ENCODE results near the gene SH3BGRL3.
"Not testable (repeated sequence)": the region's sequence is repeated elsewhere in the genome, so short reads cannot be mapped to it uniquely, and the experiment has no call there.

SH3BGRL3 gene

DNA sequence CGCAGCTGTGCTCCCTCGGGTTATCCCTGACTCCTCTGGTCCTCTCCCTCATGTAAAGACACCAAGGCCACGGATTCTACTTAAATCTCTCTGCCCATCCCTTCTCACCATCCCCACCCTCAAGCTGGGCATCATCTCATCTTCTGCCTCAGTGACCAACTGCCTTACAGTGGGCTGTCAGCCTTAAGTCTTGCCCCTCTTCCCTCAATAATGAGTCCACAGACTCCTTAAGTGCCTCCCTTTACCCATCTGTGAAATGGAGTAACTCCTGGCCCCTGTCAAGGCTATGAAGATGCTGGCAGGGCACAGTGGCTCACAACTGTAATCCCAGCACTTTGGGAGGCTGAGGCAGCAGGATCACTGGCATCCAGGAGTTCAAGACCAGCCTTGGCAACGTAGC, 12.1 kb downstream of the SH3BGRL3 start:
- no peak for DNase-seq

DNA sequence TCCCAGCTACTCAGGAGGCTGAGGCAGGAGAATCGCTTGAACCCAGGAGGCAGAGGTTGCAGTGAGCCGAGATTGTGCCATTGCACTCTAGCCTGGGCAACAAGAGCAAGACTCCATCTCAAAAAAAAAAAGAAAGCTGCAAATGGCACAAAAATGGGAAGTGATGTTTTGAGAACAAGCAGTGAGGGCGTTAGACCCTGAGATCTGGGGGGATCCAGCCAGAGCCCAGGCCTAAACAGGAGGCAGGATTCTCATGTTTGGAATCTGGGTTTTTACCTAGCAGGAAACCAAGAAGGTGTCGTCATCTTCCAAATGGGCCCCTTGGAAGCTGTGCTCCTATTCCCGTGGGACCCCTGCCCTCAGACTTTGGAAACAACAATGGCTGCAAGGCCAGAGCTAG, 12.8 kb downstream of the SH3BGRL3 start:
- DNase-seq = not testable (repeated sequence)

DNA sequence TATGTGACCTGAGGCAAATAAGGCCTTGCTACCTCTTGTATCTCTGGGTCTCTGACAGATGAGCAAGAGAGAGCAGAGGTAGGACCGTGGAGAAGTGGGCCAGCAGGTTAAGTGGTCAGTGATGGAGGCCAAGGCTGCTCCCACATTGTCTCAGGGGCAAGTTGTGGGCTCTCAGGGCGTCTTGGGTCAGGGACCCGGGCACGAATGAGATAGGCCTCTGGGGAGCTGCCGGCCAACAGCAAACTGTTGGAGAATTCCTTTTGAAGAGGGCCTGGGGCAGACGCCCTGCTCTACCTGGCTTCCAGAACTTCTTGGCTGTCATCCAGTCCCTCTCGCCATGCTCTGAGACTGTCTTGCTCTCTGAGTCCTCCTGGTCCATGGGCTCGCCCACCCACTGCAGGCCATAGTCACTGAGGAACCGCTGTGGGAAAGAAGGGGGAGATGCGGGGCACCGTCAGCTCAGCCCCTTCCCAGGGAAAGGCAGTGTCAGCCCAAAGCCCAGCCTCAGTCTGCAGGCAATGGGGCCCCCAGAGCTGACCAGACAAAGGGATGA, 14.1 kb downstream of the SH3BGRL3 start:
- no peak for DNase-seq

DNA sequence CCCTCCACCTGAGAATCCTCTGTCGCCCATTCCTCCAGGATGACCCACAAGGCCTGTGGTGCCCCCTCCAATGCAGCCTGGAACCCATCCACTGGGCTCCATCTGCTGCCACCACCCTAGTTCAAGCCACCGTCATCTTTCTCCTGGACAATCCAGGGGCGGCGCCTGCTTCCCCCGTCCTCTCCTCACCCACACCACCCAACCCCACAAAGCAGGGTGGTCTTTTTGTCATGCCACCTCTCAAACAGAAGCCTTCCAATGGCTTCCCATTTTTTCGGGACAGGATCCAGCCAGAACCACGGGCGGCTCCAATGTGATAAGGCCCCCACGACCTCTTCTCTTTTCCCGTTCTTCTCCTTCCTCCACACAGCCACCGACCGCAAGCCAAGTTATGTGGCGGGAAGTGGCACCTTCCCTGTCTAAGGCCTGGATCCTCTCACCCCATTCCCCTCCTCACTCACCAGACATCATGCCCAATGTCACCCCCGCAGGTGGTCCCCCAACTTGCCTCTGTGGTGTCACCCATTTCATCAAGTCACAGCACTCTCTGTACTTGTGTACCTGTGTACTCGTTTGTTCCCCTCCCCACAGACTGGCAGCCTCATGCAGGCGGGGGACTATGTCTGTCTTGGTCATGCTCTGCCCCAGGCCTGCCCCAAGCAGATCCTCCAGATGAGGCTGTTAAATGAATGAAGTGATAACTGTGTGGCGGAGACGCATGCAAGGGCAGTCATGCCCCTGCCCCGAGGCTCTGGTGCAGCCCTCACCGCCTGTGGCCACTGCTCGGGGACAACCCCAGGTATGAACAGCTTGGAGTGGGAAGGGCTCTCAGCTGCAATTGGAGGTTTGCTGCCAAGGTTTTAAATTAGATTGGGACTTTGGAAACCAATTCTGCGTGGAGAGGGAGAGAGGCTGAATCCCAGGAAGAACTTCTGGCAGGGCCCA, 15.6 kb downstream of the SH3BGRL3 start:
- no peak for DNase-seq

- DNase-seq = no peak
Measured at GRCh38 chr1:26296340-26297056, 16.6 kb downstream of the SH3BGRL3 start.

GRCh38 chr1:26297057-26297790, 17.3 kb downstream of the SH3BGRL3 start:
- DNase-seq = no peak

- DNase-seq = no peak
Measured at GRCh38 chr1:26297791-26298124, 17.9 kb downstream of the SH3BGRL3 start.

DNA sequence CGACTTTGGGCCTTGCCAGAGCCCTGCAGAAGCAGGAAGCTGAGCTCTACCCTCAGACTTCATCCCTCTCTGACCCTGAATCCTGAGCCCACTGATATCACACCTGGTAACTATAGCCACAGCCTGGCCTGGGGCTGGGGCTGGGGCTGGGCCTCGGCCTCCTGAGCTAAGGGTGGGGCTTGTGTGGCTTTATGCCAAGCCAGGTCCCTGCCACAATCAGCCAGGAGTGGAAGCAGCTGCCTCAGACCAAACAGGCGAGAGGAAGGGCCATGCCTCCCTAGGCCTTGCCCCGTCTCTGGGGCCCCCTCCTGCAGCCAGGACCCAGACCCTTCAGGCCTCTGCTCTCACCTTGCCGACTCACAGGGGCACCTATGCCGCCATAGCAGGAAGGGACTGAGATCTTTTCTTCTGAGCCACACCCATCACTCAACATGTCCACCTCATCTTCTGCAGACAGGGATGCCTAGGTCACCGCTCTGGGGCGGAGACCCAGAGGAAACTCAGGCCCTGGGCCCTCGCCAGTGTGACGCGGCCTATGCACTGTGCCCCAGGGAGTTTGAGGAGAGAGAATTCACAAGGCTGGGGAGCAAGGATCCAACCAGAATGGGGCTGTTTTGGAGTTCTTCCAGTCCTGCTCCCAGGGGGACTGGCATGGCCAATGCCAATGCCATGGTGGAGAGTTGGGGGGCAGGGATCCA, 20.8 kb downstream of the SH3BGRL3 start:
- DNase-seq = no peak

DNA sequence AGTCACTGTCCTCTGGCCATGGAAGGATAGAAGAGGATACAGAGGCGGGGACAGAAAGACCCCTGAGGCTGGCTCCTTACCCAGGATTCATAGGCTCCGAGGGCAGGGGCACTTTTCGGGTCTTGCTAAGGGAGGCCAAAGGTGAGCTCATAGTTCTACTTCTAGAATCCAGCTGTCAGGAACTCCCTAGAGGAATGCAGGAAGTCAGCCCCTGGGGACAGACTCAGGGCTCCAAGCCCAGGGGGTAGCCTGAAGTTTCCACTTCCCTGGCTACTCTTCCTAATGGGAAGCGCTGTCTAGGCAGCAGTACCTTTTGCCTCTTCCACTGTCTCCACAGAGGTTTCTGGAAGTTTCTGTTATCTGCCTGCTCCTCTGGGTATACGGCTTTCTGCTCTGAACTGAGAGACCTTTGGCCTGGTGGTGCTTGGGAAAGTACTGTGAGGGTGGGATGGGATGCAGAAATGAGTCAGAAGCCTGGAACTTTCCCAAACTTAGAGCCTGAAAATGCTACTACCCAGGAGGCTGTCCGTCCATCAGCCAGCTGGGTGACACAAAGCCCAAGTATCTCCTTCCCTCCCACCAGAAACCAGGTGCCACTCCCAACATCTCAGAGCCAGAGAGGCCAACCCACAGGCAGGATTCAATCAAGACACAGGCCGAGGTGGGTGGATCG, 23.0 kb downstream of the SH3BGRL3 start:
- DNase-seq = no peak

- DNase-seq = no peak
Measured at GRCh38 chr1:26305667-26306289, 25.9 kb downstream of the SH3BGRL3 start.

DNA sequence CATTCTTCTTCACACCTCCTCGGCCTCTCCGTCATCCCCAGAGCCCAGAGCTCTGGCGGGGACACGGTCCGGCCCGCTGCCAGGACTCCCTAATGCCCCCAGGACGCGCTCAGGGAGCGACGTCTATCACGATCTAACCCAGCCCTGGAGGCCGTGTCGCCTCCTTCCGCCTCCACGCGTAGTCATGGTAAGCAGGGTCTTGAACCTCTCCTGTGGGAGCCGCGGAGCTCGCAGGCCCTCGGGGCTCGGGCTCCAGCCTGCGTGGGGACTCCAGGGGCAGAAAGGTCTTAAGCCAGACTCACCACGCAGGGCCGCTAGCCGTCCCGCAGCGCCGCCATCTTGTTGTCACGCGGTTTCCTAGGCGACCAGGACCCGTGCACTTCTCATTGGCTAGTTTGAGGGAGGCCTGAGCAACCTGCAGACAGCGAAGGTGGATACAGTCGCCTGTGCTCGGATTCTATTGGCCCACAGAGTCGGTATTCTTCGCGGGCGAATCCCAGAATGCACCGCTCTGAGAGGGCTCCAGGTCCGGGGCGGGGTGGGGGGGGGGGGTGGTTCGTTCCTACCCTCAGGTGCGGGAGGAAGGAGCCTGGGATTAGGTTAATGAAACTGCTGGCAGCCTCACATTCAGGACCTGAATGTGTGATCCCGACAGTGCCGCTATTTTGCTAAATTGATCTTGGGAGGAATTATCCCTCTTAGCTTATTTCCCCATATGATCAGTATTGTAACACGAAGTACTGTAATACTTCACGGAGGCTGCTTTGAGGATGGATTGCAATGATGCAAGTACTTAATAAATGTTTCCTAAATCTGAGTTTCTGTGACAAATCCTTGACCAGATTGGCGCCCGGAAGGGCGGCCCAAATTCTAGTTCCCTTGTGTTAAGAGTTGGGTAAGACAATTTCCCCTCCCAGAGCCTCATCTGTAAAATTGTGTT, 26.7 kb downstream of the SH3BGRL3 start, which contains the start of gene UBXN11:
Gene UBXN11, minus strand, starts transcription at position 347 of the 940 bp plus-strand sequence. CDS start 3,753 bp downstream, outside the sequence.
- DNase-seq = peak; percentile 93 to 95

DNA sequence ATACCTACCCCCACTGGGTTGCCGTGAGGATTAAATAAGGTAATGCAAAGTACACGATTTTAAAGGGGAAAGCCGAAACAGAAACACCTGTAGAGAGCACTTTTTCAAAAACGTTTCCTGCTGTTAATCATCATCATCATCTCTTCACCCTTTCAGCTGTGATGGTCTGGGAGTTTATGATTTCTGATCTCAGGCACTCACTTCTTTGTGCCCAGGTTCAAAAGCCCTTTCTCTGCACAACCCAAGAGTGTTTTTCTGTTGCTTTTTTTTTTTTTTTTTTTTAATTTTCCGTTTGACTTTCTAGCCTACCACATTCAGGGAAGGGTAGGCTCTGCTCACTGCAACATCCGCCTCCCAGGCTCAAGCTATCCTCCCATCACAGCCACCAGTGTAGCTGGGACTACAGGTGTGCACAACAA, 27.5 kb downstream of the SH3BGRL3 start:
- DNase-seq = no peak

GRCh38 chr1:26307966-26308899, 28.3 kb downstream of the SH3BGRL3 start:
- not testable (repeated sequence) for DNase-seq

- no peak for DNase-seq
Measured at GRCh38 chr1:26314501-26314900, 34.6 kb downstream of the SH3BGRL3 start.

GRCh38 chr1:26315874-26316850, 36.3 kb downstream of the SH3BGRL3 start:
- DNase-seq = no peak

DNA sequence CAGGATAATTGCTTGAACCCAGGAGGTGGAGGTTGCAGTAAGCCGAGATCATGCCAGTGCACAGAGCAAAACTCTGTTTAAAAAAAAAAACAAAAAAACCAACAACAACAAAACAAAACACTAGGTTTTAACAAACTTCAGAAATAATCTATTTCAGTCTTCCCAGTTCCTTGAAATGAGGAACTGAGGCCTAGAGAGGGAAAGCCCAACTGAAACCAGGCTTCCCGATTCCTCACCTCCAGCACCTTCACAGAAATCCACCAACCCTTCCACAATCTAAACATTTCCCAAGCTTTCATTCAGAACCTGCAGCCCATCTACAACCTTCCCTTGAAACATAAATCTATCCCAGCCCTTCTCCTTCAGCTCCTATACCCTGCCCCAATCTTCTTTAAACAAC, 37.3 kb downstream of the SH3BGRL3 start:
- DNase-seq = no peak

DNA sequence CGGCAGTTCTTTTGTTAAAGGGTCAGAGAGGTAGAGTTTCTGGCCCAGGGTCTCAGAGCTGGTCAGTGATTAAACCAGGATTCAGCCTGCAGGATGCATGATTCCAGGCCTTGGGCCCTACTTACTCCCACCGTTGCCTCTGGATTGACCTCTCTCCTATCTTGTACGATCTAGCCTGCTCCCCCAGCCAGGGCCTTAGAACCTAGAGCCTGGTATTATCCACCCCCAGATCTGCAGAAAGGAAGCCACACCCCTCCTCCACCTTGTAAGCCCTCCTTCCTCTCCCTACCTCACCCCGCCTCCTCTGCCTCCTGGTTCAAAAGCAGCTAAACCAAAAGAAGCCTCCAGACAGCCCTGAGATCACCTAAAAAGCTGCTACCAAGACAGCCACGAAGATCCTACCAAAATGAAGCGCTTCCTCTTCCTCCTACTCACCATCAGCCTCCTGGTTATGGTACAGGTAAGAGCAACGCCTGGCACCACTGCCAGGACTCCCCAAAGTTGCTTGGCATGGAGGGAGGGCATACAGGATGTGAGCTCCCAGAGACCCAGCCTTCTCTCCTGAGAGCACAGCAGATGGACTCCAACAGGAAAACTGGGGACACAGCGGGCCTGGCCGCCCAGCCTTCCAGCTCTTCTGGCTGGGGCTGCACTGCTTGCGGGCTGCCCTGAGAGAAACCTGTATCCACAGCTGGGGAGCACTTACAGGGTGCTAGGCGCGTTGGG, 37.9 kb downstream of the SH3BGRL3 start, which contains the start of gene CD52:
Gene CD52, plus strand, starts transcription at position 347 of the 726 bp plus-strand sequence. Its CDS starts 60 bp downstream, at position 407.
- no peak for DNase-seq

Measured in NCI-H1930 (cell line).